ENCODE measurements around the gene SFMBT1.

SFMBT1 gene

GRCh38 chr3:52986938-52987337 is 58.9 kb downstream of the SFMBT1 start:
- DNase-seq, result no peak

GRCh38 chr3:52986049-52986448 is 59.8 kb downstream of the SFMBT1 start:
- no peak for DNase-seq

- DNase-seq, result no peak
Measured at GRCh38 chr3:52983828-52984227, 62.0 kb downstream of the SFMBT1 start.

GRCh38 chr3:52983336-52983807 is 62.5 kb downstream of the SFMBT1 start:
- DNase-seq, result peak; percentile 80

GRCh38 chr3:52982839-52983238 is 63.0 kb downstream of the SFMBT1 start:
- DNase-seq, result no peak

DNA sequence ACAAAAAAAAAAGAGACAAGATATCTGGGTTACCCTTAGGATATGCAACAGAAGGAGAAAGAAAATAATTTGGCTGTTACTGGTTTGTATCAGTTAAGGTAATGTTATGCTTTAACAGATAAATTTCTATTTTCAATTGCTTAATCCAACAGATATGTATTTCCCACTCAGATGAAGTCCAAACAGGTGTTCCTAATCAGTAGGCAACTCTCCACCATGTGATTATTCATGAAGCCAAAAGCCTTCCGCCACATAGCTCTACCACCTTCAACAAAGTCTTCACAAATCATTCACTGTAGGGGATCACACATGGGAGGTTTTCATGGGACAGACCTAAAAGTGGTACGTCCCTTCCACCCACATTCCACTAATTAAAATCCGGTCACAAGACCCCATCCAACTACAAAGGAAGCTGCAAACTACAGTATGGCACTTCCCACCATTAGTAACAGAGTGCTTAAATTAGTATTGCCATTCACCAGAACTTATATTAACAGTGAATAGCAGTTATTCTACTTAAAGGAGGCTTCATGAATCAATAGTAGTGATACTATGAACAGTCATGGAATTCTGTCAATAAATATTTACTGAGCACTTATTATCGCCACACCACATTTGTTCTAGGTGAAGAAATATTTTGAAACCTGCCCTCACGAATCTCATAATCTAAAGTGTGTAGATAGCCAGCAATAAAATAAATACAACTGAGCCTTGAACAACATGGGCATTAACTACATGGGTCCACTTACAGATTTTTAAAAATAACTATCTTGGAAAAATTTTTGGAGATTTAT is 66.5 kb downstream of the SFMBT1 start:
- DNase-seq, result no peak

DNA sequence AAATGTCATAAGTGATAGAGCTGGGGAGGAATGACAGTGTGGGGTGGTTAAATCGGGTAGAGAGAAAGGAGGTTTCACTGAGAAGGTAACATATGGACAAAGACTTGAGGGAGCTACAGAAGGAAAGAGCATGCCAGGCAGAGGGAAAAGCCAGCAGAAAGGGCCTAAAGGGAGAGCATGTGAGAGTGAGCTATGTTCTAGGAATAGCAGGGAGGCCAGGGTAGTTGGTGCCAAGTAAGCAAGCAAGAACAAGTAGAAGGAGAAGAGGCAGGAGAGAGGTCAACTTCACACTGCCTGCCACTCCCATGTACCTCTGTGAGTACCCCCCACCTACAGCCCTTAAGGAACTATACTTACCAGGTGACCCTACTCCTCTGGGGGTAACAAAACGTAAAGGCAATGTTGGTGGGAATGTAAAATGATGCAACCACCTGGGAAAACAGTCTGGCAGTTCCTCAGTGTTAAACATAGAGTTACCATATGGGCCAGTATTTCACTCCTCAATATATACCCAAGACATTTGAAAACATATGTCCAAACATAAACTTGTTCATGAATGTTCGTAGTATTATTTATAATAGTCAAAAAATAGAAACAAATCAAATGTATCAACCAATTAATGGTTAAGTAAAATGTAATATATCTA is 67.6 kb downstream of the SFMBT1 start:
- no peak for DNase-seq

DNA sequence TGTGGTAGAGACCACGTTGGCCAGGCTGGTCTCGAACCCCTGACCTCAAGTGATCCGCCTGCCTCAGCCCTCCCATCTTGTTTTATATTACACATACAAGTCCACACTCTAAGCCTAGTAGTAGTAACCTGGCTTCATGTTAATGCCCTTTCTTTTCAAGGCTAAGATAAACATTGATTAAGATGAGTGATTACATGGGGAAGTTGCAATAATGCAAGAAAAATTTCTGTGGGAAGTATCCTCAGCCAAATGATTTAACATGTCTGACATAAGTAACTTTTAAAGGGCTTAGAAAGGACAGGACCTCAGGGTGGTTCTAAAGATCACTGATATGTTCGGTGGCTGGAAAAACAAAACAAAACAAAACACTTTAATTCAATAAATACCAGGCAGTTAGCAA is 72.1 kb downstream of the SFMBT1 start:
- DNase-seq, result no peak

DNA sequence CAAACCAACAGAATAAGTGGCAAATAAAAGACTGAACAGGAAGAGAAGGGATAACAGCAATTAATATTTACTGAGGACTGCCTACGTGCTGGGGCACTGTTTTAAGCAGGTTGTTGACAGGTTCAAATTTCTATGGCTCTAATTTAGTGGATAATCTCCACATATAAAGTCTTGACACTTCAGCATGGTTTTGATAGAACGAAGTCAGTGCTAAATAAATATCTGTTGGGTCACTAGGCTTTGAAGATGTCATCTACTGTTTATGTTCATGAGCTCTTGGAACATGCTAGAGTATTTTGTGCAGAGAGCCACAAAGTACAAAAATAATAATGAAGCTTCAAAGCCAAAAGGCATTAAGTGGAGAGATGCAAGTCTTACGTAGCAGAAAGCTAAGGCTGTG is 74.0 kb downstream of the SFMBT1 start:
- no peak for DNase-seq

DNA sequence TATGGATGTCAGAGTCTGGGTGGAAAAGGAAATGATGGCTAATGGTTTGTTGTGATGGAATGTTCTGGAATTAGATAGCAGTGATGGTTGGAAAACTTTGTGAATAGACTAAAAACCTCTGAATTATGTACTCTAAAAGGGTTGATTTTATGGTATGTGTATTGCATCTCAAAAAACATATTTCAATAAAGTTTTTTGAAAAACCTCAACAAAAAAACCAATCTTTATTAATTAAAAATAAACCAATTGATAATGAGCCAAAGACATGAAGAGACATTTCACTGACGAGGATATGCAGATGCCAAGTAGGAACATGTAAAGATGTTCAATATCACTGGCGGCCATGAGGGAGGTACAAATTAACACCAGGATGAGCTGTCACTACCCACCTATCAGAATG is 78.5 kb downstream of the SFMBT1 start:
- no peak for DNase-seq

DNA sequence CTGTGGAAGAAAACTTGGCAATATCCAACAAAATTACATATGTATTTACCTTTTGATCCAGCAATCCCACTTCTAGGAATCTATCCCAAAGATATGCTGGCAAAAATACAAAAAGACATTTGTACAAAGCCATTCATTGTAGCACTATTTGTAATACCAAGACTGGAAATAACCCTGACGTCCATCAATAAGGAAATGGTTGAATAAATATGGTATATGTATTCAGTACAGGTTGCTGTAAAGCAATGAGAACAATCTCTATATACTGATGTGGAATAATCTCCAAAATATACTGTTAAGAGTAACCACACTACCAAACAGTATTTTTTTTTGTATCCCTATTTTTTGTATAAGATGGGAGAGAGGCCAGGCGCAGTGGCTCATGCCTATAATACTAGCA is 83.7 kb downstream of the SFMBT1 start:
- DNase-seq, result no peak

- no peak for DNase-seq
Measured at GRCh38 chr3:52959773-52960172, 86.1 kb downstream of the SFMBT1 start.

GRCh38 chr3:52939600-52939999 is 106.3 kb downstream of the SFMBT1 start:
- DNase-seq, result no peak

DNA sequence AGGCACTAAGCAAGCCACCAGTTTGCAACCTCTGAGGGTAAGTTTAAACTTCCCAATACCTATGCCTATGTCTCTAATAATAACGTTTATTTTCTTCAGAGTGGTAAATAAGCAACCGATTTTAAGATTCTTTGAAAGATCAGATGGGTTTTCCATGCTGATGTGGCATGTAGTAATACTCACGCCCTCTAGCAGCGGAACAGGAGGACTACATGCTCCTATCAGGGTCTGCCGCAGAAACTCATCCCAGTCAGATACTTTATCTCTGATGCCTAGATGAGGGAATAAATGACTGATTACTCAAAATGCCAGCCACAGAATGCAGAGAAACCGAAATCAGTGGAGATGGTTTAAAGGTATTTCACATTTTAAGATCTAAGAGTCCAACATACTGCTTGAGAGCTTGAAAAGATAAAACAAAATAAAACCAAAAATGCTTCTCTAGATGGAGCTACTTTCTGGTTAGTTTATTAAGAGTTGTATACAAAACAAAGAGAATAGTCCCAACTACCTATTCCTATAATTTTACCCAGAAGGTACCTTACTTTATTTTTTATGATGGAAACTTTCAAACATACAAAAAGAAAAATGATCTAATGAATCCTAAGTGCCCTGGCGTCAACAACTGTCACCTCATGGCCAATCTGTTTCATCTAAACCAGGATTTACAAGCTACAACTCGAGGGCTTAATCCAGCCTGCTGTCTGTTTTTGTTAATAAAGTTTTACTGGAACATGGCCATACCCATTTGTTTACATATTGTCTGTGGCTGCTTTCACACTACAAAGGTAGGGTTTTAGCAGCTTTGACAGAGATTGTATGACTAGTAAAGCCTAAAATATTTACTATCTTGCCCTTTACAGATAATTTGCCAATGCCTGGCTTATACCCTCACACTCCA is 111.0 kb downstream of the SFMBT1 start:
- peak; percentile 78 for DNase-seq

DNA sequence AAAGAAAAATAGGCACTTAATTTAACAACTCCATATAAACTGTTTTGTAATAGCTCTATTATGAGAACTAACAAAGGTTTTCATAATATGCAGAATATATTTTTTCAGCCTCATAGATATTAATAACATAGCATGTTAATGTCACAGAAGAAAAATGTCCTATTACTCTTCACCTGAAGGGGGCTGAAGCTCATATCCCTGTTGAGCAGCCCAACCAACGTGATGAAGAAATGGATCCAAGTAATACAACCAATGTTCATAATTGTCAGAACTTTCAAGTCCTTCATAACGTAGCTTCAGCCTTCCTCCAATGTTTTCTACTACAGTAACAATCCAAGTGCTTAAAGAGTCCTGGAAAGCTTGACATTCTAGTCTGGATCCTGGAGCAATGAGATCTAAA is 114.0 kb downstream of the SFMBT1 start:
- DNase-seq, result no peak

DNA sequence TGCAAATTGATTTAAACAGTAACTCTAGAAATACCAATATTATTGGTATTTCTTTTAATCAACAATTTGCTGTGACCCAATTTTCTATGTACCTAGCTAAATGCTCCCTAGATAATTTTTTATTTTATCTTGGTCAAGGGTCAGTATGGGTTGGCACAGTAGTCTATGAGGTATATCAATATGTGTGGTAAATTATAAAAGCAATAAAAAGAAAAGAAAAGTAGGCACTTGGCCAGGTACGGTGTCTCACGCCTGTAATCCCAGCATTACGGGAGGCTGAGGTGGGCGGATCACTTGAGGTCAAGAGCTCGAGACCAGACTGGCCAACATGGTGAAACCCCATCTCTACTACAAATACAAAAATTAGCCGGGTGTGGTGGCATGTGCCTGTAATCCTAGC is 114.5 kb downstream of the SFMBT1 start:
- no peak for DNase-seq

GRCh38 chr3:52930748-52931147 is 115.1 kb downstream of the SFMBT1 start:
- no peak for DNase-seq

GRCh38 chr3:52926554-52926953 is 119.3 kb downstream of the SFMBT1 start:
- no peak for DNase-seq

DNA sequence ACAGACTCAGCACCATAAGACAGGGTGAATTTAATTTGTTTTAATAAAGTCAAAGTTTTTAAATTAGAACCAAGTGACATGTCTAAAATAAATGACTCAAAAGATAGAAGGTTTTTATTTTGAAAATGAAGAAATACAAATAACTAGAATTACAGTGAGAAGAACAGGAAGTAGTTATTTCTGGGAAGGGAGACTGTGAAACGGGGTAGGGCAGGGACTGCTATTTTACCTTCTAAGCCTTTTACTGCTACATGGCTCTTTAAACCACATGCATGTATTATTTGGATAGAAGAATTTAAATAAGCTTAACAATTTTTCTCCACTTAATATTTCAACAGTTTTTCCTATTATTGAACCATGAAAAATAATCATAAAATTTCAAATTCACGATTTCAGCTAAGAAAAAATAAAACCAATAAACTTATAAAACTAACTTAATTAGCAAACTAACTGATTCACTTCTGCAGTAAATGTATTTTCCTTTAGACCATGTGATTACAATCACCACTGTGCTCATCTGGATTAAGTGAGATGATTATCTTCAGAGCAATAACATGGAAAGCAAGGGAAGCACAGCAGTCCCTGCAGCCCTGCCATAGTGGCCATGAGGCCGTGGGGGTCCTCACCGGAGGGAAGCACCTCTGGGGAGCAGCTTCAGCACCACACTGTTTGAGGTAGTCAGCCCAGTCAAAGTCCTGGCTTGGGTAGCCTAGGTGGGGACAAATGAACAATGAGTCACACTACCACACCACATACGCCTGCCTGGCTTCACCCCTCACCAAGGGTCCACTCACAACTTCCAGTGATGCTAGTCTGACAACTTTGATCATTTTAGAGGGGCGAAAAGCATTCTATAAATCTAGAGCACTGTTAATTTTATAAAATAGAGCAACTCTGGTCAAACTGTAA is 120.2 kb downstream of the SFMBT1 start:
- DNase-seq, result no peak

DNA sequence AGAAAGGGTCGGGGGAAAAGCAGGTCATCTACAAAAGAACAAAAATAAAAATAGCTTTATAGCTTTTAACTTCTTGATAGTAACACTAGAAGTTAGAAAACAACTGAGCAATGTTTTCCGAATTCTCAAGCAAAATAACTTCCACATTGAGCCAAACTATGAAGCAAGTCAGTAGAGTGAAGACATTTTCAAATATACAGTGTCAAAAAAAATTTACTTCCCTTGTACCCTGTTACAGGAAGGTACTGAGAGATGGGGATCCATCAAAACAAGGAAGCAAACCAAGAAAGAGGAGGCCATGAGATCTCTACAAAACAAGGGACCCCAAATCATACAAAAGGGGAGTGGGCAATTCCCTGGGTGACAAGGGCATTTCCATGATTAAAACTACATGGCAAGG is 121.9 kb downstream of the SFMBT1 start:
- no peak for DNase-seq

- no peak for DNase-seq
Measured at GRCh38 chr3:52920841-52921240, 125.0 kb downstream of the SFMBT1 start.

DNA sequence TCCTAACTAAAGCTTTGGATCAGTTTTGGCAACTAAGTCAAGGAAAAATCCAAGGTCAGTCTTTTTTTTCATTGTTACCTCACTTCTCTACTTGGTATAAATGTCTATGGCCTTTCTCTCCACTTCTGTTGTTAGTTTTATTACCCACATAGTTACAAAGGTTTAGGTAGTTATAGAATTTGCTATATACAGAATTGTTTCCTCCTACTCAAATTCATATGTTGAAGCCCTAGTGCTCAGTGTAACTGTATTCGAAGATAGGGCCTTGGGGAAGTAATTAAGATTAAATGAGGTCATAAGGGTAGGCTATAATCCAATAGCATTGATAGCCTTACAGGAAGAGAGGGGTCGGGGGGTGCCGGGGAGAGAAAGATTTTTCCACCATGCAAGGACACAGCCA is 128.8 kb downstream of the SFMBT1 start:
- DNase-seq, result no peak
